HCT116 (cell line): ENCODE measurements around the gene ARHGAP18. TPM values are rescaled to one million over a fixed set of nuclear protein-coding genes. Genes with fewer than 3 reads are reported as not detected.

ENCODE experiments used
- ATAC-seq: fragments of 200-7000 bp; cut with Tn5 transposase; 2 replicates; pipeline ENCODE4 v1.9.1; 2020; ENCODE audit warnings: mild to moderate bottlenecking, moderate library complexity
- BruUV-seq: library from RNA; stranded (reverse); fragments of 400-500 nt; replicated peaks from 2 replicates; lab custom pipeline; 2021; lab: Mats Ljungman, UMichigan
- CTCF ChIA-PET: fragments of 300-600 bp; sonication (Branson Sonifier 250); formaldehyde crosslinking; loops from one replicate; lab custom pipeline; 2021; ENCODE audit warnings: antibody characterized with exemption; lab: Charles Lee
- POLR2A ChIA-PET: fragments of 300-600, 350-600 bp; sonication (Branson Sonifier 250); formaldehyde crosslinking; loops from one replicate; lab custom pipeline; 2021; ENCODE audit warnings: antibody characterized with exemption; lab: Charles Lee
- RAD21 ChIA-PET, 2 experiments: fragments of 300-600 bp; sonication (Branson Sonifier 250); formaldehyde crosslinking; loops; one replicate each; lab custom pipeline; 2023; ENCODE audit warnings: low total read pairs in 2 of 2; ENCODE audit not compliant: uncharacterized antibody in 2 of 2, unreplicated experiment in 2 of 2, low non-redundant PET in 1 of 2; lab: Charles Lee
- DNase-seq: peaks from one replicate; pipeline ENCODE4 v3.0.0-alpha.2; 2010; ENCODE audit warnings: low read depth, low spot score
- H2AFZ ChIP-seq: fragments of 200-600 bp; shearing (Covaris generic), sonication (generic); 2 replicates; pipeline ENCODE4 v1.6.1; 2017; ENCODE audit warnings: low read depth, mixed run types, mixed read lengths, antibody characterized with exemption, low read length; ENCODE audit not compliant: poor library complexity, severe bottlenecking
- H3K27ac ChIP-seq: 2 replicates; pipeline ENCODE4 v1.5.1; 2012; ENCODE audit warnings: low read depth, low read length
- H3K27me3 ChIP-seq: fragments of 200-600 bp; sonication (generic); 2 replicates; pipeline ENCODE4 v1.6.1; 2016; ENCODE audit warnings: mixed run types, low read length, mixed read lengths; ENCODE audit not compliant: insufficient read depth
- H3K36me3 ChIP-seq, 2 experiments: fragments of 200-500 bp in 1 of 2; fragments of 200-600 bp in 1 of 2; sonication (Bioruptor generic) in 1 of 2; sonication (generic) in 1 of 2; 2 replicates each; pipeline versions ENCODE4 v1.5.1 to v1.6.1; 2014 to 2016; ENCODE audit warnings: low read length in 2 of 2, inconsistent platforms in 1 of 2, mixed read lengths in 1 of 2, mixed run types in 1 of 2; ENCODE audit not compliant: insufficient read depth in 2 of 2, control insufficient read depth in 1 of 2
- H3K4me1 ChIP-seq, 2 experiments: fragments of 200-600 bp in 1 of 2; sonication (generic) in 1 of 2; 2 replicates each; pipeline versions ENCODE4 v1.5.1 to v1.6.1; 2012 to 2017; ENCODE audit warnings: low read length in 2 of 2, inconsistent platforms in 1 of 2, mild to moderate bottlenecking in 1 of 2, mixed read lengths in 1 of 2, mixed run types in 1 of 2, moderate library complexity in 1 of 2; ENCODE audit not compliant: insufficient read depth in 2 of 2, control insufficient read depth in 1 of 2
- H3K4me2 ChIP-seq: fragments of 200-600 bp; sonication (generic); 2 replicates; pipeline ENCODE4 v1.6.1; 2017; ENCODE audit warnings: mixed run types, low read length, mixed read lengths
- H3K4me3 ChIP-seq, 2 experiments: fragments of 200-600 bp in 1 of 2; sonication (generic) in 1 of 2; replicated peaks in 1 of 2; 2 replicates each; pipeline ENCODE4 v1.5.1; 2011 to 2016; ENCODE audit warnings: low read length in 2 of 2, control low read depth in 1 of 2, low read depth in 1 of 2, mild to moderate bottlenecking in 1 of 2, mixed read lengths in 1 of 2, mixed run types in 1 of 2
- H3K79me2 ChIP-seq: fragments of 200-600 bp; sonication (generic); 2 replicates; pipeline ENCODE4 v1.6.1; 2017; ENCODE audit warnings: mild to moderate bottlenecking, mixed run types, low read length, moderate library complexity, mixed read lengths; ENCODE audit not compliant: insufficient read depth
- H3K9ac ChIP-seq: fragments of 200-600 bp; sonication (generic); 2 replicates; pipeline ENCODE4 v1.6.1; 2016; ENCODE audit warnings: low read length, mixed read lengths
- H3K9me2 ChIP-seq: fragments of 200-600 bp; sonication (generic), shearing (Covaris generic); 2 replicates; pipeline ENCODE4 v1.6.1; 2017; ENCODE audit warnings: mixed run types, mild to moderate bottlenecking, moderate library complexity; ENCODE audit not compliant: insufficient read depth
- H3K9me3 ChIP-seq, 2 experiments: fragments of 200-500 bp in 1 of 2; fragments of 200-600 bp in 1 of 2; sonication (Bioruptor generic) in 1 of 2; sonication (generic) in 1 of 2; 2 replicates each; pipeline ENCODE4 v1.6.1; 2014 to 2017; ENCODE audit warnings: low read length in 2 of 2, mixed read lengths in 2 of 2, inconsistent platforms in 1 of 2, low read depth in 1 of 2, mild to moderate bottlenecking in 1 of 2, mixed run types in 1 of 2, moderate library complexity in 1 of 2; ENCODE audit not compliant: control insufficient read depth in 1 of 2, insufficient read depth in 1 of 2
- H4K20me1 ChIP-seq: fragments of 200-600 bp; sonication (generic), shearing (Covaris generic); 2 replicates; pipeline ENCODE4 v1.6.1; 2017; ENCODE audit warnings: mixed run types, mild to moderate bottlenecking, moderate library complexity; ENCODE audit not compliant: insufficient read depth
- CTCF ChIP-seq, 3 experiments: fragments of 200-600 bp in 1 of 3; sonication (generic) in 1 of 3; IDR thresholded peaks in 2 of 3; conservative IDR thresholded peaks in 1 of 3; 2 replicates each; pipeline ENCODE4 v1.5.1; 2012 to 2017; ENCODE audit warnings: low read depth in 2 of 3, low read length in 2 of 3, antibody characterized with exemption in 1 of 3, borderline replicate concordance in 1 of 3, control low read depth in 1 of 3, mild to moderate bottlenecking in 1 of 3, mixed read lengths in 1 of 3, mixed run types in 1 of 3, moderate library complexity in 1 of 3; ENCODE audit not compliant: insufficient read depth in 1 of 3
- ELF1 ChIP-seq: IDR thresholded peaks from 2 replicates; pipeline ENCODE4 v1.6.1; 2012; ENCODE audit warnings: low read depth, borderline replicate concordance
- EZH2phosphoT487 ChIP-seq: fragments of 200-600 bp; IDR thresholded peaks from 2 replicates; pipeline ENCODE4 v1.6.1; 2018; ENCODE audit warnings: antibody characterized with exemption, borderline replicate concordance
- RAD21 ChIP-seq: IDR thresholded peaks from 2 replicates; pipeline ENCODE4 v1.6.1; 2012; ENCODE audit warnings: low read depth, mild to moderate bottlenecking
- TCF7L2 ChIP-seq: IDR thresholded peaks from 2 replicates; pipeline ENCODE4 v1.7.0; 2011; ENCODE audit warnings: borderline replicate concordance, inconsistent platforms; ENCODE audit not compliant: insufficient read depth, insufficient read length; ENCODE audit errors: extremely low read depth
- intact Hi-C: fragments of 100-400 bp; cut with micrococcal nuclease; formaldehyde crosslinking; loops from 2 replicates; pipeline ENCODE4 v1.10.0; 2022
- total RNA-seq: library from RNA; stranded (reverse); gene quantifications from one replicate; pipeline ENCODE4 v1.2.1, GENCODE V29; 2021; ENCODE audit not compliant: unreplicated experiment

The ARHGAP18 gene
- total RNA-seq, 1 experiment from 2014 or later = 70.3 TPM

GRCh38 chr6:129621252-129621651, 88.7 kb downstream of the ARHGAP18 start:
- DNase-seq (no peak), ATAC-seq (peak; percentile 69)
- ChIA-PET RAD21 (no interaction called here), POLR2A (no interaction called here)
- BruUV-seq = no TSS peak
- Histone ChIP-seq H3K4me3 (no peak overlapping the region), H3K4me1 (peaks cover 0 to 4% of the 10 kb centered on the region in 2 experiments; a peak in 1 of 4 replicates), H3K36me3 (peaks cover 7 to 17% of the 10 kb centered on the region in 2 experiments; a peak in 3 of 4 replicates), H3K27me3 (no peaks in the 10 kb centered on the region), H4K20me1 (no peaks in the 10 kb centered on the region), H3K9me3 (no peaks in the 10 kb centered on the region), H2AFZ (no peak overlapping the region), H3K79me2 (no peaks in the 10 kb centered on the region), H3K9ac (no peak overlapping the region), H3K4me2 (no peak overlapping the region), H3K9me2 (no peaks in the 10 kb centered on the region)
- intact Hi-C loops = no loop called here
- TF ChIP-seq EZH2phosphoT487 = no peak
- peak; percentile 23 to 58 (median 54); a peak in 5 of 6 replicates for TF ChIP-seq CTCF (IDR thresholded peaks at IDR 0.05 in 2 of 3, conservative IDR thresholded peaks at IDR 0.05 in 1 of 3; ENCODE audit: borderline replicate concordance in 1 of 3, insufficient read depth in 1 of 3, low read depth in 2 of 3, low read length in 2 of 3)
- TF ChIP-seq ELF1 = no peak
- TF ChIP-seq RAD21 = peak; percentile 50
- TF ChIP-seq, all 23 proteins: peak for 2
- CTCF ChIA-PET = interaction anchor here (0.9 to 1.0 kb wide), 2 partner anchors 12 to 120 kb away, joined by 3 read pairs; no protein-coding TSS in a partner anchor
- no peak overlapping the region for H3K27ac ChIP-seq

GRCh38 chr6:129620234-129620610, 89.8 kb downstream of the ARHGAP18 start:
- H3K9me3 ChIP-seq = no peaks in the 10 kb centered on the region
- H3K27ac ChIP-seq = peak overlapping the region; percentile 0; the same call in 1 of the 2 replicates
- H3K79me2 ChIP-seq = no peaks in the 10 kb centered on the region
- H3K27me3 ChIP-seq = no peaks in the 10 kb centered on the region
- no peak overlapping the region for H3K9ac ChIP-seq
- BruUV-seq = no TSS peak
- ChIA-PET POLR2A (no interaction called here), CTCF (no interaction called here)
- H3K36me3 ChIP-seq = peaks cover 7 to 22% of the 10 kb centered on the region in 2 experiments; a peak in 3 of 4 replicates
- no peak overlapping the region for H3K4me2 ChIP-seq
- no peaks in the 10 kb centered on the region for H3K9me2 ChIP-seq
- no peak for ATAC-seq
- peaks cover 0 to 4% of the 10 kb centered on the region in 2 experiments; a peak in 1 of 4 replicates for H3K4me1 ChIP-seq
- H3K4me3 ChIP-seq = no peak overlapping the region
- H2AFZ ChIP-seq = no peak overlapping the region
- TF ChIP-seq TCF7L2 (no peak), ELF1 (no peak), RAD21 (no peak)
- TF ChIP-seq, all 23 proteins: peak for 0
- RAD21 ChIA-PET = interaction anchor here in 1 of 2 experiments (0.6 kb wide), 1 partner anchor 8 kb away, joined by 3 read pairs; no protein-coding TSS in a partner anchor
- intact Hi-C loops = no loop called here
- no peaks in the 10 kb centered on the region for H4K20me1 ChIP-seq
- no peak for DNase-seq
